ENCODE measurements around the gene CYP51A1.

- no peak for TF ChIP-seq ARNTL (CRISPR knock-in tag; IDR thresholded peaks at IDR 0.05; ENCODE audit: borderline replicate concordance, low read depth)
- TF ChIP-seq TOX (CRISPR knock-in tag; IDR thresholded peaks at IDR 0.05; ENCODE audit: borderline replicate concordance) = no peak
- TF ChIP-seq ZFP3 (CRISPR knock-in tag; IDR thresholded peaks at IDR 0.05) = no peak
- TF ChIP-seq PATZ1 (CRISPR knock-in tag; IDR thresholded peaks at IDR 0.05; ENCODE audit: borderline replicate concordance) = no peak
- TF ChIP-seq CREB5 (CRISPR knock-in tag; IDR thresholded peaks at IDR 0.05; ENCODE audit: low read depth) = no peak
- no peak for TF ChIP-seq ZC3H10 (CRISPR knock-in tag; IDR thresholded peaks at IDR 0.05)
- no peak for TF ChIP-seq RARB (CRISPR knock-in tag; IDR thresholded peaks at IDR 0.05)
- TF ChIP-seq ZNF8 (CRISPR knock-in tag; IDR thresholded peaks at IDR 0.05) = no peak
Observed at GRCh38 chr7:92092210-92092609, 42.1 kb downstream of the CYP51A1 start.

All from SK-N-SH treated with all-trans-retinoic acid at 6 μM for 48 hours (cell line).